GM19238 (cell line): Measurements from ENCODE around the gene CTNND2.
"Not testable (repeated sequence)": the region's sequence is repeated elsewhere in the genome, so short reads cannot be mapped to it uniquely, and the experiment has no call there.

ENCODE experiments used
- DNase-seq: peaks from one replicate; pipeline ENCODE4 v3.0.0; 2011; ENCODE audit warnings: low spot score; ENCODE audit not compliant: insufficient read length

The CTNND2 gene

GRCh38 chr5:11468334-11469039 lies 435.8 kb downstream of the CTNND2 start:
- no peak for DNase-seq

- DNase-seq = no peak
These were observed 436.7 kb downstream of the CTNND2 start for GRCh38 chr5:11467588-11467987.

- DNase-seq = no peak
These were observed 444.5 kb downstream of the CTNND2 start for GRCh38 chr5:11459716-11460115.

- DNase-seq = no peak
These were observed 448.7 kb downstream of the CTNND2 start for GRCh38 chr5:11455505-11455904.

- DNase-seq = no peak
These were observed 451.4 kb downstream of the CTNND2 start for GRCh38 chr5:11452852-11453251.

- no peak for DNase-seq
These were observed 454.3 kb downstream of the CTNND2 start for GRCh38 chr5:11449966-11450365.

- DNase-seq = no peak
These were observed 455.0 kb downstream of the CTNND2 start for GRCh38 chr5:11449217-11449616.

- DNase-seq = no peak
These were observed 460.4 kb downstream of the CTNND2 start for GRCh38 chr5:11443831-11444230.

GRCh38 chr5:11432116-11432515 lies 472.1 kb downstream of the CTNND2 start:
- no peak for DNase-seq

- no peak for DNase-seq
These were observed 475.0 kb downstream of the CTNND2 start for GRCh38 chr5:11429254-11429653.

GRCh38 chr5:11427569-11427968 lies 476.7 kb downstream of the CTNND2 start:
- no peak for DNase-seq

GRCh38 chr5:11426442-11426841 lies 477.8 kb downstream of the CTNND2 start:
- DNase-seq = no peak

GRCh38 chr5:11422342-11422741 lies 481.9 kb downstream of the CTNND2 start:
- DNase-seq = no peak

- DNase-seq = no peak
These were observed 483.3 kb downstream of the CTNND2 start for GRCh38 chr5:11420969-11421368.

GRCh38 chr5:11415751-11416150 lies 488.5 kb downstream of the CTNND2 start:
- no peak for DNase-seq

- DNase-seq = not testable (repeated sequence)
These were observed 489.5 kb downstream of the CTNND2 start for GRCh38 chr5:11414732-11415131.

GRCh38 chr5:11411621-11412020 lies 492.6 kb downstream of the CTNND2 start:
- DNase-seq = no peak

GRCh38 chr5:11407556-11408145 lies 496.6 kb downstream of the CTNND2 start:
- no peak for DNase-seq

GRCh38 chr5:11400316-11400715 lies 503.9 kb downstream of the CTNND2 start:
- no peak for DNase-seq

- DNase-seq = no peak
These were observed 505.5 kb downstream of the CTNND2 start for GRCh38 chr5:11398728-11399127.

GRCh38 chr5:11397549-11397948 lies 506.7 kb downstream of the CTNND2 start:
- DNase-seq = no peak

GRCh38 chr5:11396917-11397316 lies 507.3 kb downstream of the CTNND2 start:
- DNase-seq = no peak

GRCh38 chr5:11394933-11395332 lies 509.3 kb downstream of the CTNND2 start:
- DNase-seq = no peak
